Inflammatory macrophage treated with lipopolysaccharide for 4 hours (primary cell): ENCODE data around the gene FGF21.
A peak's percentile ranks its signal among the peaks of the same experiment; 100 is the strongest.

Experiments used
- DNase-seq: peaks from one replicate; pipeline ENCODE4 v3.0.0-alpha.2; 2020

Gene FGF21

DNA sequence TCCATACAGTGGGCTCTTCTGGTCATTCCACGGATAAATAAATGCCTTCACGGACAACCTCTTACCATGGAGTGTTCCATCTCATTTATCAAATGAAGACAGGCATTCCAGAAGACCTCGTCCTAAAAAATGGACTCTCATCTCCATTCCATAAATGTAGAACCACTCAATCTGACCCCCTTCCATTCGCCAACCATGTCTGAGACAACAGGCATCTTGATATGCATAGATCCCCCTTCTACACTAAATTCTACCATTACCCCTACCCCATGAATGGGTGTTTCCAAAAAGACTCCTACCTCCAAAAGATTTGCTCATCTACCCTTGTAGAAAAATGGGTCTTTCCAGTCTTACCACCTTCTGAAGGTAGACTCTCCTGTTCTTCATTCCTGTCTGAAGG lies 23.9 kb upstream of the FGF21 start:
- no peak for DNase-seq

DNA sequence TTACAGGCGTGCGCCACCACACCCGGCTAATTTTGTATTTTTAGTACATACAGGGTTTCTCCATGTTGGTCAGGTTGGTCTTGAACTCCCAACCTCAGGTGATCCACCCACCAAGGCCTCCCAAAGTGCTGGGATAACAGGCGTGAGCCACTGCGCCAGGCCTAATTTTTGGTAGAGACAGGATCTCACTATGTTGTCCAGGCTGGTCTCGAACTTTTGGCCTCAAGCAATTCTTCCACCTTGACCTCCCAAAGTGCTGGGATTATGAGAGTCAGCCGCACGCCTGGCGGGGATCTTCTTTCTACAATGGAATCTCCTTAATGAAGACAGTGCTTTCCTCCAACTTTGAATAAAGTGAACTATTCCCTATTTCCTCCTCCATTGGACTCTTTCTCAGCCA lies 20.7 kb upstream of the FGF21 start:
- no peak for DNase-seq

DNA sequence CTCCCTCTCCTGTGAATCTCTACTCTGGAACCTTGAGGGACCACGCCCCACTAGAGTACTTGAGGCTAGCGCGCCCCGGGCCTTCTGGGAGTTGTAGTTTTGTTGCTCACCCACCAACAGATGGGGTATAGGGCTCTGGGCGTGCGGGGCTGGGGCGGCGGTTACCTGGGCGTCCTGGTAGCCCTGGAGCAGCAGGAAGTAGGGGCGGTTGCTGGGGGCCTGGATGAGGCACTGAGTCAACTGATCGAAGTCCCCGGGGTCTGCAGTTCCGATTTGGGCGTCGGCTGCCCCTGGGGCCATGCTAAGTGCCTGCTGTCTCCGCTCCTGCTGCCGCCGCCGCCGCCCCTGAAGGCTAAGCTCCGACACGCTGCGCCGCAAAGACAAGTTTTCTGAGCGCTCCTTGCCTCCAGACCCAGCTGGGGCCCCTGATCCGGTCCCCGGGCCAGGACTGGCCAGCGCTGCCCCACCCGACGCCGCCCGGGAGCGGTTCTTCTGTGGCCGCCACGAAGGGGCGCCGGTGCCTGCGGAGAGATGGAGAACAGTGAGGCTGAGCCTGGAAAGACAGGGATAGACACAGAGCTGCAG lies 20.2 kb upstream of the FGF21 start:
- no peak for DNase-seq

DNA sequence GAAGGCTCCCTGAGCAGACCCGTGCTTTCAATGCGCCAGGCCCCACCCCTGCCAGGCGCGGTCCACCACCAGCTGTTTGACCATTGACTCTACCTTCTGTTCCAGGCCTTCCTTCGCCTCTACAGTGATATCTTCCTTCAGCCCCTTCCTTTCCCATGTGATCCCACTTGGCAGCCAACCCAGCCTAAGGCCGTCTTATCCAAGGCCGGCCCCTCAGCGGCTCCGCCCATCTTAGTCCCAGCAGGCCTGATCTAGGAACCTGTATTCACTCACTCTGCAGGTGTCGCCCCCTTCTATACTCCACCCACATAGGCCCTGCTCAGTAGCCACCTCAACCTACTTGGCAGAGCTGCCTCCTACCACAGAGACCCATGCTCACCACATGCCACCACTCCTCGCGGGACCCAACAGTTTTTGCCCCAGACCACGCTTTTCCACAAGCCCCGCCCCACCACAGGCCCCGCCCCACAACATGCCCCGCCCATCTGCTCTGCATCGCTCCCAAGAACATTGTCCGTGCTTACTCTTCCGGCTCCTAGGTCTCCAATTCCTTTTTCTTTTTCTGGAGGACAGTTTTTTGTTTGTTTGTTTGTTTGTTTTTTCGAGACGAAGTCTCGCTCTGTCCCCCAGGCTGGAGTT lies 17.8 kb upstream of the FGF21 start:
- no peak for DNase-seq

DNA sequence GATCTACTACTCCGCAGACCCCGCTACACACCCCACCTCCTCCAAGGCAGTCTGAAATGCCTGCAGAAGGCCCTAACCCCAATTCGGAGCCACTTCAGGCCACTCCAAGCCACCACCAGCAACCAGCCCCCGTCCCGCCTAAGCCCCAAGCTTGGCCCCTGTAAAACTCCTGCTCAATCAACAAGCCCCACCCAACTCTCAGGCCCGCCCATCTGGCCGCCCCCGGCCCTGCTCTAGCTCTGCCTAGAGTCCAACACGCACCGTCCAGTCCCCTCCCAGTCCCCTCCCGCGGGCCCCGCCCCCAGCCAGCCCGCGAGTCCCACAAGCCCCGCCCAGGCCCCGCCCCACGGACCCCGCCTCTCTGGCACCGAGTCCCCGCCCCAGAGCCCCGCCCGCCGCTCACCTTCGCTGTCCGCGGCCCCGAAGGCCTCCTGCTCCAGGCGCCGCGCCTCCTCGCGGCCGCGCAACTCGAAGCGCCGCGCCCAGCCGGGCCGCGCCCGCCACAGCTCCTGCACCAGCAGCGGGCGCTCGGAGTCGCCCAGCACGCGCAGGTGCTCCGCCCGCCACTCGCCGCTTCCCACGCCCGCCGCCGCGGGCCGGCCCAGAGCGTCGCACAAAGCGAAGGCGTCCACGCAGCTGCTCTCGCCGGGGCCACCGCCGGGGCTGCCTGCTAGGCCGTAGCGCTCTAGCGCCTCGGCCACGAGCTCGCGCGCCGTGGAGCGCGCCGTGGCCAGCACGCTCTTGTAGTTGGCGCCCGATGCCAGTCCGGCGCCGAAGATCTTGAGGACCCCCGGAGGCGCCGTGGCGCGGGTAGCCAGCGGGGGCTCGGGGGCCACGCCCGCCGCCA lies 16.5 kb upstream of the FGF21 start:
- DNase-seq: peak; percentile 82

DNA sequence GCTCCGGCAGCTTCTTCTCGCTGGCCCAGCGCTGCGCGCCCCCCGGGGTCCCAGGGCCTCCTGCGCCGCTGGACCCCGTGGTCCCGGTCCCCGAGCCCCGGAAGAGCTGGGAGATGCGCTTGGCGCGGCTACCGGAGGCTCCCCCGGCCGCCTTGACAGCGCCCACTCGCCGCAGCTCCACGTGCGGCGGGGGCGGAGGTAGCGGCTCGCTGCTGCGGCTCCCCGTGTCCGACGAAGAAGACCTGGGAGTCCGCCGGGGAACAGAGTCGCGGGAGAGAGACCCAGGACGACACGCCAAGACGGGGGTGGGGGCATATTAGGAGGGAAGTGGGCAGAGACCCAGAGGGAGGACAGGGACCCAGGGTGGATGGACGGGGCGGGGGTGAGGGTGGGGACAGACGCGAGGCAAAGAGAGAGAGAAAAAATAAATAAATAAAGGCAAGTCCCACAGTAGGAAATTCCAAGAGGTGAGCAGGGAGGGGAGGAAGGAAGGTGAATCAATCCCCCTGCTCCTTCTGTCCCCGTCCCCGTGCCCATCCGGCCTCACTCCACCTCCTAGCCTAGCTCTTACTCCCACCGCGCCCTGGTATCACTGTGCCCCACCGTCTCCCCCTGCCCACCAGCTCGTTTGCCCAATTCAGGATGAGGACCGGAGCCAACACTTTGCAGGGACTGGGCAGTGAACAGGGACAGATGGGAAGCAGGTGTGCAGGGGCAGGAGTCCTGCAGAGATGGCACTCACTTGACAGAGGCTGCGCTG lies 15.7 kb upstream of the FGF21 start:
- no peak for DNase-seq

DNA sequence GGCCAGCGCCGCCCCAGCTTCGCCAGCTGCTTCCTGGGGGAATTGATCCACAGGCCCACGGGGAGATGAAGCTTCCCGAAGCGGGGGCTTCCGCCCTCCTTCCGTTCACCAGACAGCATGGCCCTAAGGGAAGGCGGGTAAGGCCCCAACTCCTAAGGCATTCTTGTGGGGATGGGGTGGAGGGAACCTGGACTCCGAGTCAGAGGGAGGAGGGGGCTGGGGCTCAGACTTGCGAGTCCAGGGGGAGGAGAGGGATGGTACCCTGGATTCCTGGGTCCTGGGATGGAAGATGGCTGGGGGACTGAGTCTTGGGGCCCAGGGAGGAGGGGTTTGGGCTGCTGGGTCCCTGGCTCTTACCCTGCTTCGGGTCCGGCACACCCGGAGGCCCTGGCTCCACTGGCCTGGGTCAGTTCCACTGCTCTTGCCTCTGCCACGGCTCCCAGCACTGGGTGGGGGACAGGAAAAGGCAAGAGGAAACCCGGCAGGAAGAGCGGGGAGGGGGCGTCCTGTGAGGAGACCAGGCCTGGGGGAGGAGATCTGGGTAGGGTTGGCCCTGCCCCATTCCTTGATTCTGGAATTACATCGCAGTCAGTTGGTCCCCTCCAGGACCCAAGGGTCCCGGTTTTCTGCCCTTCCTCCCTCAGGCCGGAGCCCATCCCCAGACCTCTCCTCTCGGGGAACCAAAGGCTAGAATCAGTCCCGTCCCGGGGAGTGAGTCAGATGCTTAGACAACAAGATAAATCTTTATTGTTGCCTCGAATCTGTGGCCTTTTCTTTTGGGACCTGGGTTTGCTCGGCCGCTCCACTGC lies 15.0 kb upstream of the FGF21 start, which contains the start of gene RASIP1:
TSS of gene RASIP1 (minus strand) at position 447 of the 809 bp plus-strand sequence. CDS start at position 119, 328 bp downstream.
- no peak for DNase-seq

DNA sequence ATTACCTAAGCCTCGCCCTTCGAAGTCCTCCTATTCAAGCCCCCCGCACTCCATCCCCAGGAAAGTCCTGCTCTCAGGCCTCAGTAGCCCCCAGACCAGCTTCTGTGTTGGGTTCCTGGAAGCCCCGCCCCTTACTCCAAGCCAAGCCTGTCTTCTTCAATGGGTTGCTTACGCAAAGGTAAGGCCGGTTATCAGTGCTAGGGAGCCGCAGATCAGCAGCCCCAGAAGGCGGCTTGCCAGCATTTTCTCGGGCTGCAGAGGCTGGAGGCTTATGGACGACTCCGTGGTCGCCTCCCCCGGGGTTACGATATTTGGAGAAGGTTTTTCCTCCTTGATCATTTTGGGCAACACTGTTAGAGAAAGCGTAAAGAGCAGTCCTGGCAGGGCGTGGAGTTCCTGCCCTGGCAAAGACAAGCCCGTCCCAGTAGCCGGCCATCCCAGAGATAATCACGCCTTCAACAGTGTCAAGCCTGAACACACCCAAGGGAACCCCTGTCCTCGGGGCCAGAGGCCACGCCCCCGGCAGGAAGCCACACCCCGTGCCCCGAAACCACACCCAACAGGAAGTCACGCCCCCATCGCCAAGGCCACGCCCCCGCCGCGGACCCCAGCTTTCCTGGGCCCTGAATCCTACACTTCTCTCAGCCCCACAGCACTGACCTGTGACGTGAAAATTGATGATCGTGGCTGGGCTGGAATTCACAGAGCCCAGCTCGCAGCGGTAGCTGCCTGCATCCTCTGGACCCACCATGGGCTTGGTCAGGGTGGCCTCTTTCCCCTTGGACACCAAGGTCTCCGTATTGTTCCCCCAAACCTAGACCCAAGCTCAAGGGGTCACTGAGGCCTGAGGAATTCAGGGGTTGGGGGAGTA lies 14.0 kb upstream of the FGF21 start:
- DNase-seq: peak; percentile 19

DNA sequence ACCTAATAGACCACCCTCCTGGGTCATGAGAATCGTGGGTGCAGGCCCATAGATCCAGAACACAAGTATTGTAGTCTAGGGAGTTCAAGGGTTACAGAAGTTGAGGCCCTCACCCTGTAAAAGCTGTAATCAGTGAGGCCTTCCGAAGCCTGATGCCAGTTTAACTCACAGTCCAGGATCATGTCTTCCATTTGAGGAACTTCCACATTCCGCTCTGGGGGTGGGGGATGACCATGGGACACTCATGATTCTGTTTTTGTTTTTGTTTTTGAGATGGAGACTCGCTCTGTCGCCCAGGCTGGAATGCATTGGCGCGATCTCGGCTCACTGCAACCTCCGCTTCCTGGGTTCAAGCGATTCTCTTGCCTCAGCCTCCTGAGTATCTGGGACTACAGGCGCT lies 13.2 kb upstream of the FGF21 start:
- DNase-seq: peak; percentile 57

DNA sequence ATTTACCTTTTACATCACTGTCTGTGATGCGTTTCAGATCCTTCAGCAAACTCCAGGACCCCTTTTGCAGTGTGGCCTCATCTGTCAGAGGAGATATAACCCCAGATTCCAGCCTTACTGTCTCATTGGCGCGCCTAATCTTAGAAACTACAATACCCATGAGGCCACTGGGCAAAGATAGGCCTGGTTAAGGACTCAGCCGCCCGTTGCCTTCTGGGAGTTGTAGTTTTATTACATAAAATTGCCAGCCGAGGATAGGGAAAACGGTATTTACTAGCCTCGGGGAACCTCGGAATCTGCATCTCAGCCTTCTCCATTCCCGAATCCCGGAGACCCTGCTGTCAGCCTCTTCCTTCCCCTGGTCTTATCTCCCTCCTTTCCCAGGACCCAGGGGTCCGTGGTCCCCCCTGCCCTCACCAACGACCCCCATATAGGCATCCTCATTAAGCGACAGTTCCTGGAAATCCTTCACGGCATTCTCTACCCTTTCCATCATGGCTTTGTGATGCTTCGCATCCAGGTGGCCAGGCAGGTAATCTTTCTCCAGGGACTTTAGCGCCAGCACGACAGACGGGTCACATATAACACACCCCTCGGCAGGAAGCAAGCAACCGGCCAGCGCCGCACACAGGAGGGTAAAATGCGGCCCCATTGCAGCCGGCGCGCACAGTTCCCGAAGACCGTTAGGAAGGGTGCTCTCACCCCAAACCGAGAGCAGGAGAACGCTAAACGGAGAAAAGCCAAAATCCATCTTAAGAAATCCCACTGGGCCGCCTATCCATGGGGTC lies 9.9 kb upstream of the FGF21 start:
- peak; percentile 82 for DNase-seq

DNA sequence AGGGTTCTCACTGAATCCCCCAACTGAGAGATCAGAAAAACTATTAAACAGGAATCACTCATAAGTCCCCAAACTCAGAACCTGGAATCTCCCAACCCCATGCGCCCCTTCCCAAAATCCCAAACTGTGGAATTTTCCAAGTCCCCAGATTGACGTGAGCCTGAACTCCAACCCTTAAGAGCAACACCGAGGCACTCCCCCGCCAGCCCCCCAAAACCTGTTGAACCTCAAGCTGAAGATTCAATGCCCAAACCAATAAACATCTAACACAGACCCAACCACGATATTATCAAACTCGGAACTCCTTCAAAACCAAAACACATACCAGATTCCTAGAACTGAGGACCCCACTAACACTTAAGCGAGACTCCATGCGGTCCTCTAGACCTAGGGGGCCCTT lies 9.2 kb upstream of the FGF21 start:
- no peak for DNase-seq

DNA sequence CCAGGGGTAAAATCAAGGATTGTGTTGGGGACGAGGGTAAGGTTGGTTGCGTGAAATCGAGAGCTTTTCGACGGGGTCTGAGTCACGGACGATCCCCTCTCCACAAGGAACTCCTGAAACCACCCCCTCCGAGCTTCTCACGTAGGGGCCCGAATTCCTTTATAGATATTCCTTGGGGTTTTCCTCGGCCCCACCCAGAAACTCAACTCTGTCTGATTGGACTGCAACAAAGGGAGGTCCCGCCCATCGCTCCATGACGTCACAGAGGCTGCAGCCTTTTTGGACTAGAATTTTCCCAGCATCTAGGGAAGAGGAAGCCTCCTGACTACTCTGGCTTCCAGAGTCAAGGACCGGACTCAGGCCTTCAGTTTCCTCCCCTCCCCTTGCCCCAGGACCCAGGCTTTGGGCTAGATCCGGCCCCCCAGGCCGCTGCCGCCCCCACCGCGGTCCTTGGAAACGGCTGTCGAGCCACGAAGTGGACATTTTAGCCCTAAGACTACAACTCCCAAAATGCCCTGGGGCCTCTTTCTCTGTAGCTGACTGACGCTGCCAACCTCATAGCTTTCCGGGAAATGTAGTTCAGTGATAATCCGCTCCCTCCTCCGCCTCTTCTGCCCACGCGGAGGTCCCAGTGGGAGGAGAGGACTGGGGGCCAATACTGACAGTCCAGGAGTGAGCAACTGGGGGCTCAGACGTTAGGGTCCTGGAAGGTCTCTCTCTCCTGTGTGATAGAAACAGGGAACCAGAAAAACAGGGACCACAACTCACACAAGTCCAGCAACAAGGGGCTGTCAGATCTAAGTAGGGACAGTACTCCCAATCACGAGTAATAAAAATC lies 8.4 kb upstream of the FGF21 start, which contains the start of gene IZUMO1:
TSS of gene IZUMO1 (minus strand) at position 172 of the 838 bp plus-strand sequence. CDS start 1,050 bp downstream, outside the sequence.
- peak; percentile 89 for DNase-seq

DNA sequence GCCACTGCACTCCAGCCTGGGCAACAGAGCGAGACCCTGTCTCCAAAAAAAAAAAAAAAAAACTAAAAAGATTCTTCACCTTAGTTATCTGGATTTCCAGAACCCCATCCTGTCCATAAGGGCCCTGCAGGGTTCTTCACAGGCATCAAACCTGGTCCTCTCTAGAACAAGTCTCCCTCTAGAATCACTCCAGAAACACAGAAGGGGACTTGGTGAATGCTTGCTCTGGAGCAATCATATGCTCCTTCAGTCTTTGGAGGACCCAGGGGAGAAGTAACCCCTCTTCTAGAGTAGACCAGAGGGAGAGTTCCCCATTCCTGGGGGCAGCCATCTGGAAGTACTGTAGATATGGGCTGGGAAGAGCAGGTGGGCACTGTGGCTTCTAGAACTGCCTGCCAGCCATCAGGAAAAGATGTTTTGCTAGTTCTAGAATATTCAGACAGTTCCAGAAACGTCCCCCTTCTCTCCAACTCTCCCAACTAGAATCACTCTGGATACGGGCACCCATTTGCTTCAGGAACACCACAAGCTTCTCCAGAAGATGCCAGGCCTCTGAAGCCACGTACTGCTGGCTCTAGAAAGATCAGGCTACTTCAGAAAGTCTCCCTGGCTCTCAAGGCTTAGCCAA lies 5.6 kb upstream of the FGF21 start:
- DNase-seq: no peak

DNA sequence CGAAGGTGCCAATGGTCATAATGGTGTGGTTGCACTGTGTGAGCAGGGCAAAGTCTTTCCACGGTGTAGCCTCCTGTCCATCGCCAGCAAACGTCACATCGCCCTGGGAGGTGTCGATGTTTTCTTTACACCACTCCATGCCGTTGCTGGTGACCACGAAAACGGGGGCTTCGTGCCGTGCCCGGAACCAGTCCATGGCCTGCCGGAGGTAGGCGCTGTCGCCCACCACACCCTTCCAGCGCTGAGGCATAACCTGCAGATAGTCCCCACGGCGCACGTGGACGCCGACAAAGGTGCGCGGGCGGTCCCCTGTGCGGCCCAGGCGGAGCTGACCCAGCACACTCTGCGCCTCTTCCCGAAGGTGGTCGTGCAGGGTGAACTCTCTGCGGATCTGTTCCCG lies 5.0 kb upstream of the FGF21 start:
- DNase-seq: no peak

DNA sequence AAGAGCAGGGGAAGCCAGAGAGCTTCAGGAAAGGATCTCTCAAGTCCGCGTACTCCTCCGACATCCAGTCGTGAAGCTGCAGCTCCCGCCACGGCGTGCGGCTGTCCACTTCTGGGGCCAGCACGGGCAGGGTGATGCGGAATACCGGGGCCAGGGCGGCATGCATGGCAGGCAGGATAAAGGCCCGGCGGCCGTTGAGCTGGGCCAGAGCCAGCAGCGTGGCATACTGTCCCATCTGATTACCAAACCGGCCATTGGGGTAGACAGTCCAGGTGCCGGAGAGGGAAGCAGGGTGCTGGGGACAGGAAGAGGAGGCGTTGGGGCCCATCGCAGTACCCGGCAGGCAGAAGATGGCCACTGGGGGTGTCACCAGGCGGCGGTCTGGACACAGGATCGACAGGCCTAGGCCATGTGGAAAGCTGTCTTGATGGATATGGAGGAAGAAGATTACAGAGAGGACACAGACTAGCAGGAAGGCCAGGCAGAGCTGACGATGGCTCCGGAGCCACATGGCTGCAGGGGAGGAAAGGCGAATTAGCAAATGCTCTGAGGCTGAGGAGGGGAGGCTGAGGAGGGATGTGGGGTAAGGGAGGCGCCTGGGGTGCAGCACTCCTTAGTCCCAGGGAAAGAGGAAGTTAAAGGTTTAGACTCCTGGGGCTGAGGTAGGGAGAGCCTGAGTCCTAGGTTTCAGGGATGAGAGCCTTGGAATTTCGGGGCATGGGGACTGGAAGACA lies 4.4 kb upstream of the FGF21 start:
- no peak for DNase-seq

DNA sequence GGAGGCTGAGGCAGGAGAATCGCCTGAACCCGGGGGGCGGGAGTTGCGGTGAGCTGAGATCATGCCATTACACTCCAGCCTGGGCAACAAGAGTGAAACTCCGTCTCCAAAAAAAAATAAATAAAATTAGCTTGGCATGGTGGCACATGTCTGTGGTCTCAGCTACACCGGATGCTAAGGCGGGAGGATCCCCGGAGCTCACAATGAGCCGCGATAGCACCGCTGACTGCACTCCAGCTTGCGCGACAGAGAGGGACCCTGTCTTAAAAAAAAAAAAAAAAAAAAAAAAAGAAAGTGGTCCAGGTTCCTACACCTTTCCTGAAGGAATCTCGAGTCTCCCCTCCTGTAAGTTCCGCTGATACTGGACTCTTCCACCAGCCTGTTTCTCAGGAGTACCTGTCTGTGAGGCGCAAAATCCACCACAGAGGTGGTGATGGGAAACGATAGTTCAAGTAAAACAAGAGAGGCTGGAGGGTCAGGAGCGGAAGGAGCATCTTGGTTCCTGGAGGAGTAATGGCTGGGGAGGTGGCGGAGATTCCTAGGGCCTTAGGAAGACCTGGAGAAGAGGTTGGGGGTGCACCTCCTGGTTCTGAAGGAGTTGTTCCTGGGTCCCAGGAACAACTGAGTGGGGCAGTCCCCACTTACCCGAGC lies 3.4 kb upstream of the FGF21 start:
- no peak for DNase-seq

DNA sequence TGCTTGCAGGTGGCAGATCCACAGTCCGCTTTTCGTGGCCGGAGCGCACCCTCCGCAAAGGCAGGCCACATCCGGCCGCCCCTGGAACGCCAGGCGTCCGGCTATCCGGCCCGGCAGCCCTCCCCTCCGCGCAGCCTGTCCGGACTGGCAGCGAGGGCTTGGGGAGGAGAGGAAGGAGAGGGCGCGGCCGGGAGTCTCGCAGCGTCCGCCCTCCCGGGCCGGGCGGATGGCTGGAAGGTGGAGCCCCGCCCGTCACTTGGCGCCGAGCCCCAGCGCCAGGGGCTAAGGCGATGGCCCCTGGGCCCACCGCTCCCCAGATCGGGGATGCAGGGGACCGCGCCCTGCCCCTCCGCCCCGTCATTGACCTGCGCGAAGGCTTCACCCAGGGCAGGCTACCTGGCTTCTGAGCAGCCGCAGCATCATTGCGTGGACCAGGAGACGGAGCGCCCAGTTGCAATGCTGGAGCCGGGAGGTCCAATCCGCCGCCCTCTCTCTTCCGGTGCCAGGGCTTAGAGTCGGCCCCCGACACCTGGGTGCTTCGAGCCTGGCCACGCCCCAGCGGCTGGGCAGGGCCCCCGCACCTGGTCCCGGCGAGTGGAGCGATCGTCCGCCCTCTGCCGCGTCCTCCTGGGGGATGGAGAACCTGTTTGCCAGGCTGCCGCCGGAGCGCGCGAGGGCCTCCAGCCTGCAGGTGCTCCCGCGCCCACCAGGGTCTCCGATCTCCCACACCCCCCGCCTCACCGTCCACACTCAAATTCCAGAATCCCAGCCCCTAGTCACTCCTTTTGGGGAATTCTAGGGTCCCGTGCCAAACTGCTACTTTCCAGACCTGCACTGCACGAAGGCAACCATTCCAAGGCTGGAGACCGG lies 2.6 kb upstream of the FGF21 start, which contains the start of gene FUT1:
TSS of gene FUT1 (minus strand) at position 146 of the 870 bp plus-strand sequence. CDS start 1,360 bp downstream, outside the sequence.
- peak; percentile 12 for DNase-seq
